ENCODE results near the gene CCDC59. TPM values are rescaled to one million over a fixed set of nuclear protein-coding genes. Genes with fewer than 3 reads are reported as not detected.
A peak's percentile ranks its signal among the peaks of the same experiment; 100 is the strongest.

The CCDC59 gene, protein sequence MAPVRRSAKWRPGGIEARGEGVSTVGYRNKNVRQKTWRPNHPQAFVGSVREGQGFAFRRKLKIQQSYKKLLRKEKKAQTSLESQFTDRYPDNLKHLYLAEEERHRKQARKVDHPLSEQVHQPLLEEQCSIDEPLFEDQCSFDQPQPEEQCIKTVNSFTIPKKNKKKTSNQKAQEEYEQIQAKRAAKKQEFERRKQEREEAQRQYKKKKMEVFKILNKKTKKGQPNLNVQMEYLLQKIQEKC
- total RNA-seq, result 10 to 100 TPM; 45.2 to 97.7 (median 66.1) TPM

- intact Hi-C loops (cut with DNase I; ENCODE audit: low total_unique reads), result no loop called here
These were observed at the start of gene CCDC59, which contains the start of gene METTL25 for GRCh38 chr12:82358200-82359114. Gene CCDC59 (minus strand): TSS chr12:82358387. CDS start chr12:82358376, 11 bp downstream. Gene METTL25 (plus strand): TSS chr12:82358529. CDS start chr12:82358566, 37 bp downstream.

DNA sequence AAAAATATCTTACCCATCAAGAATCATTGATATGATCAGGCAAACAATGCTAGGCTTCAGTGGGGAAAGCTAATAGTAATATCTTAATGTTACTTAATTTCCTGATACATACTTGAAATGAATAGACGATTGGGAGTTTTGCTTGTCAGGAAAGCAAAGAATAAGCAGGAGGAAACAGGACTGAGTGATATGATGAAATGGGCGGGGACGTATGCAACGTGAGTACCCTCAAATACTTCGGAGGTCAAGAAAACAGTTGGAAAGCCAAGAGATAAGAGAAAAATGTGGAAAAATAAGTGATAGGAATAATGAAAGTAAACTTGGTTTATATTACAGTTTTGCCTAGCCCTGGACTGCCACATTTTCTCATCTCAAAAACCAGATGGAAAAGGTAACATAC is 49.3 kb upstream of the CCDC59 start:
- intact Hi-C loops (cut with DNase I; ENCODE audit: low total_unique reads), result no loop called here
- DNase-seq (ENCODE audit: low spot score in 2 of 2), result no peak
- no peak overlapping the region for H3K4me3 ChIP-seq (ENCODE audit: low read depth, poor library complexity, severe bottlenecking)
- 93 to 95% methylated on average over 5 of the region's 5 CpGs for WGBS, 2 donors
- no peak for TF ChIP-seq CTCF (IDR thresholded peaks at IDR 0.05)
- TF ChIP-seq POLR2A (IDR thresholded peaks at IDR 0.05), result no peak

More at GRCh38 chr12:82358200-82359114, at the start of gene CCDC59, which contains the start of gene METTL25:
- DNase-seq (ENCODE audit: low spot score in 2 of 2), result peak; percentile 97 to 99
- H3K4me3 ChIP-seq (ENCODE audit: low read depth, poor library complexity, severe bottlenecking), result peak within 1 kb of the TSS; percentile 90
- TF ChIP-seq POLR2A (IDR thresholded peaks at IDR 0.05) (peak in 1 of 2 donors; percentile 56), CTCF (IDR thresholded peaks at IDR 0.05) (peak in 1 of 3 donors; percentile 98)
- 0 to 1% methylated on average over 53 to 61 of the region's 61 CpGs for WGBS, 2 donors

DNA sequence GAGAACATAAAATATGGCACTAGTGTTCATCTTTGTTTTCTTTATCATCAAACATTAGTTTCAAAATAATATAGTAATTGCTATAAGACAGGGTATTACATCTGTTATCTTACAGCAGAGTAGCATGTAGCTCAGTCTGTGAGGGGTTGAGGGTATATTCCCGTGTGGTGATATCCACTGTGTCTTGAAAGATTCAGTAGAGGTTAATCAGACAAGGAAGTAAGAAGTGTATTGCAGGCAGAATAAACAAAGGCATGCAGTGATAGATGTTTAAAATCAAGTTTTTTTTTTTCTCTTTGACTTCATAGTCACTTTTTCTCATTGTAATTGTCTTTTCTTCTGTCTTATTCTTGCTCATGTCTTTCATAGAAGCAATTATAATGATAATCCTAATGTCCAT is 48.5 kb upstream of the CCDC59 start:
- DNase-seq (ENCODE audit: low spot score in 2 of 2), result no peak
- 87% methylated on average over 1 of the region's 1 CpG for WGBS, 2 donors
- TF ChIP-seq CTCF (IDR thresholded peaks at IDR 0.05), result no peak
- no peak for TF ChIP-seq POLR2A (IDR thresholded peaks at IDR 0.05)

DNA sequence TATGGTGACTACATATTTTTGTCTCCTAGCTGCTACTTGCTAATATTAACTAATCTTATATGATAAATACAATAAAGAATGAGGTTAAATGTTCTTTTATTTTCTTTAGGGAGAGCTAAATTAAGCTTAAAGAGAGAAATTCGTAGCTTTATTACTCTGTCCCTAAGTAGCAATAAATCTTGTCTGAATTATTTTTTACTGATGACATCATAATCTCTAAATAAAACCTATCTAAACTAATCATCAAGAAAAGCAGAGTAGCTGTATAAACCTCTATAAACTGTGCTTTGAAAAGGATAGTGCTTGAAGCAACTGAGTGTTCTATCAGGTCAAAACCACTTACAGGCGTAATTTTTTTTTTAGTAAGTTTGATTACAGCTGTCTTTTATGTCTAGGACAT is 42.6 kb upstream of the CCDC59 start:
- DNase-seq (ENCODE audit: low spot score in 2 of 2), result no peak
- intact Hi-C loops (cut with DNase I; ENCODE audit: low total_unique reads), result no loop called here
- TF ChIP-seq POLR2A (IDR thresholded peaks at IDR 0.05) (no peak), CTCF (IDR thresholded peaks at IDR 0.05) (no peak)
- 67 to 69% methylated on average over 2 of the region's 2 CpGs for WGBS, 2 donors
- H3K4me3 ChIP-seq (ENCODE audit: low read depth, poor library complexity, severe bottlenecking), result no peak overlapping the region

More for the DNA sequence above, 48.5 kb upstream of the CCDC59 start:
- intact Hi-C loops (cut with DNase I; ENCODE audit: low total_unique reads), result no loop called here
- H3K4me3 ChIP-seq (ENCODE audit: low read depth, poor library complexity, severe bottlenecking), result no peak overlapping the region

- intact Hi-C loops (cut with DNase I; ENCODE audit: low total_unique reads), result no loop called here
These were observed 40.7 kb upstream of the CCDC59 start for GRCh38 chr12:82398879-82399278.

More at GRCh38 chr12:82398879-82399278, 40.7 kb upstream of the CCDC59 start:
- DNase-seq (ENCODE audit: low spot score in 2 of 2), result no peak
- H3K4me3 ChIP-seq (ENCODE audit: low read depth, poor library complexity, severe bottlenecking), result no peak overlapping the region
- TF ChIP-seq POLR2A (IDR thresholded peaks at IDR 0.05), result no peak
- TF ChIP-seq CTCF (IDR thresholded peaks at IDR 0.05), result no peak
